ENCODE data around the gene TNFRSF8. TPM values are rescaled to one million over a fixed set of nuclear protein-coding genes. Genes with fewer than 3 reads are reported as not detected.

Gene TNFRSF8
- total RNA-seq, 2 donors from 2014 or later = 0.16 to 0.47 TPM

- H3K4me3 ChIP-seq = no peak overlapping the region
- H3K4me1 ChIP-seq = no peaks in the 10 kb centered on the region
- H3K36me3 ChIP-seq = no peaks in the 10 kb centered on the region
- no peaks in the 10 kb centered on the region for H3K9me3 ChIP-seq
- no peak overlapping the region for H3K27ac ChIP-seq
- intact Hi-C loops (cut with DNase I) = no loop called here
- H3K27me3 ChIP-seq = no peaks in the 10 kb centered on the region
- H3K9ac ChIP-seq (ENCODE audit: low read depth in 2 of 2, low read length in 2 of 2) = no peak overlapping the region
- no peak for DNase-seq
- no peak for TF ChIP-seq CTCF (IDR thresholded peaks at IDR 0.05)
Observed at GRCh38 chr1:12134716-12135115, 71.6 kb downstream of the TNFRSF8 start.

GRCh38 chr1:12135612-12136011 is 72.5 kb downstream of the TNFRSF8 start:
- H3K4me1 ChIP-seq = no peaks in the 10 kb centered on the region
- DNase-seq = no peak
- intact Hi-C loops (cut with DNase I) = no loop called here

GRCh38 chr1:12136916-12137610 is 74.0 kb downstream of the TNFRSF8 start:
- H3K4me1 ChIP-seq = no peaks in the 10 kb centered on the region
- no peaks in the 10 kb centered on the region for H3K36me3 ChIP-seq
- intact Hi-C loops (cut with DNase I) = no loop called here
- TF ChIP-seq CTCF (IDR thresholded peaks at IDR 0.05) = no peak
- H3K4me3 ChIP-seq = no peak overlapping the region
- no peak overlapping the region for H3K27ac ChIP-seq
- H3K27me3 ChIP-seq = no peaks in the 10 kb centered on the region
- H3K9me3 ChIP-seq = no peaks in the 10 kb centered on the region
- H3K9ac ChIP-seq (ENCODE audit: low read depth in 2 of 2, low read length in 2 of 2) = no peak overlapping the region
- DNase-seq = no peak

More at GRCh38 chr1:12135612-12136011, 72.5 kb downstream of the TNFRSF8 start:
- Histone ChIP-seq H3K9ac (ENCODE audit: low read depth in 2 of 2, low read length in 2 of 2) (no peak overlapping the region), H3K27me3 (no peaks in the 10 kb centered on the region), H3K27ac (no peak overlapping the region), H3K9me3 (no peaks in the 10 kb centered on the region), H3K4me3 (no peak overlapping the region), H3K36me3 (no peaks in the 10 kb centered on the region)
- TF ChIP-seq CTCF (IDR thresholded peaks at IDR 0.05) = no peak

- no peak for TF ChIP-seq CTCF (IDR thresholded peaks at IDR 0.05)
Observed at GRCh38 chr1:12138196-12139168, 75.4 kb downstream of the TNFRSF8 start.

GRCh38 chr1:12140016-12140415 is 76.9 kb downstream of the TNFRSF8 start:
- H3K9me3 ChIP-seq = no peaks in the 10 kb centered on the region
- intact Hi-C loops (cut with DNase I) = no loop called here
- H3K4me3 ChIP-seq = no peak overlapping the region
- no peaks in the 10 kb centered on the region for H3K27me3 ChIP-seq
- no peak overlapping the region for H3K27ac ChIP-seq
- no peaks in the 10 kb centered on the region for H3K36me3 ChIP-seq
- peaks cover 21% of the 10 kb centered on the region for H3K4me1 ChIP-seq
- no peak overlapping the region for H3K9ac ChIP-seq (ENCODE audit: low read depth in 2 of 2, low read length in 2 of 2)
- TF ChIP-seq CTCF (IDR thresholded peaks at IDR 0.05) = no peak
- DNase-seq = no peak

More at GRCh38 chr1:12138196-12139168, 75.4 kb downstream of the TNFRSF8 start:
- intact Hi-C loops (cut with DNase I) = no loop called here
- Histone ChIP-seq H3K27ac (no peak overlapping the region), H3K9me3 (no peaks in the 10 kb centered on the region), H3K36me3 (no peaks in the 10 kb centered on the region), H3K9ac (ENCODE audit: low read depth in 2 of 2, low read length in 2 of 2) (no peak overlapping the region), H3K27me3 (no peaks in the 10 kb centered on the region), H3K4me1 (peaks cover 8% of the 10 kb centered on the region), H3K4me3 (no peak overlapping the region)
- no peak for DNase-seq
